Measurements from ENCODE around the gene OR5H6.
"Not testable (repeated sequence)": the region's sequence is repeated elsewhere in the genome, so short reads cannot be mapped to it uniquely, and the experiment has no call there.

Gene OR5H6

DNA sequence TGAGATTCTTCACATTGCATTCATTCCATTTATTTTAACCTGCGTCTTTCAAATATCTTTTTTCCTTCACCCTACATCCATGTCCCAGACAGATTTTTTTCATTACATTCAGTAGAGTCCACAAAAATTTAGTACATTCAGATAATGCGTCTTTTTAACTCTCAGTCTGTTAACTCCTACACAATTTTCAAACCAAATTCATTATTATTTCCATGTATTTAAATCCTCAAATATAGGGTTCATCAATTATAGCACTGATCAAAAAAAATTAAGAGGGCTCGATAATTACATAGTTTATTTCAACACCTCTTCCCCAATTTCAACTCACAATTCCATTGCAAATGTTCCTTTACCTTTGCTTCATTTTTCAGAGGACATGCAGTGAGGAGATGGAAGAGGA, at the start of gene OR5H6:
OR5H6 (plus strand) TSS at position 301 of the 400 bp plus-strand sequence; CDS start at position 390, 89 bp downstream.
- no peak for DNase-seq (ENCODE audit: low spot score)

DNA sequence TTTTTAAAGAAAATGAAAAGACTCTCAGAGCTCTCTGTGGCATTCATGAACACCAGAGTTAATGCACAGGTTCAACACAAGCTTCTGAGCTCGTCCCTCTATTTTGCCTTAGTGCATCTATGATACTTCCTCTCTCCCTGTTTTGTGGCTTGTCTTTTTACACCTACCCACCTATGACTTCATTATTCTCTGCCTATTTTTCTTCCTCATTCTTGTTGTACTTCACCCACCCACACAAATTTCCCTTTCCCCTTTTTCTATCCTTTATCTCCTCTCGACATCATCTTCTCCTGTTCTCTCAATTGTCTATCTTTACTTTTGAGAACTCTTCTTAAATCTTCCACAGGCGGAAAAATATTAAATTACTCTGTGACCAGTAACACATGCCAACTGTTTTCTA, 49.0 kb upstream of the OR5H6 start:
- DNase-seq (ENCODE audit: low spot score): no peak

DNA sequence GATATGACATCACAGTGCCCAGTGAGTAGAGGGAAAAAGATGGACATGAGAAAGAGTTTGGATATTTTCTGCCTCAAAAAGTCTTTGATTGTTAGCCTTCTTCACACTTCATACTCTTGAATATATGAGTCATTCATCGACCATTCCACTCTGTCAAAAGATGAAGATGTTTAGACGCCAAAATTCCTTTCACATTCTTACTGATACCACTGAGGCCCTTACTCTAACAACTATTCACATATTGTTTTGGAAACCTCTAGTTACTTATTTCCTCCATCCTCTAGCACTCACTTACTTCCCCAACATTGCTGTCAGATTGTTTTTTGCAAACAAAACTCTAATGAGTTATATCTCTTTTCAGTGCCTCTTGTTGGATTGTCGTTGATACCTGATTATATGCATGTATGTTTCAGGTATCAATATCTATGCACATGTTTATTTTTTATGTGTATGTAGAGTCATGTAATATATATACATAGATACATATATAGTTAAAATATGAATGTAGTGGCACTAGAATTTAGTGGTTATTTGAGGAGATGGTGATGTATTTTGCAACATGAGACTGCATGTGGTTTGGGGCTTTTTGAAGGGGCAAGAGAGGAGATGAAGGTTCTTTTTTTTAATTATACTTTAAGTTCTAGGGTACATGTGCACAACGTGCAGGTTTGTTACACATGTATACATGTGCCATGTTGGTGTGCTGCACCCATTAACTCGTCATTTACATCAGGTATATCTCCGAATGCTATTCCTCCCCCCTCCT, 40.0 kb upstream of the OR5H6 start:
- no peak for DNase-seq (ENCODE audit: low spot score)

- no peak for DNase-seq (ENCODE audit: low spot score)
These were observed 31.6 kb upstream of the OR5H6 start for GRCh38 chr3:98232489-98232888.

- DNase-seq (ENCODE audit: low spot score): no peak
These were observed 30.6 kb upstream of the OR5H6 start for GRCh38 chr3:98233468-98233867.

GRCh38 chr3:98240131-98240530, 23.9 kb upstream of the OR5H6 start:
- no peak for DNase-seq (ENCODE audit: low spot score)

DNA sequence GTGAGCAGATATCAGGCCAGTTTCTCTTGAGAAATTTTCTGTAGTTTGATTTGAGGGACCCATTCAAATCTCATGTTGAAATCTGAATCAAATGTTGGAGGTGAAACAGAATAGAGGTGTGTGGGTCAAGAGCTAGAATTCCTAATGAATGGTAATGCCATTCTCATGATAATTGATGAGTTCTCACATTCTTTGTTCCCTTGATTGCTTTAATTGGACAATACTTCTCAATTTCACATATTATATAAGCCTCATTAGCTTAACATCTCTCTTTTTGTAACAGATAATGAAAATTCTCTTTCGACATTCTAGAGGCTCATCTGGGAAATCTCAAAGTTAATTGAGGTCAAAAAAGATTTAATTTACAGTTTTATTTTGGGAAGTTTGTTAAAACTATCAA, 21.9 kb upstream of the OR5H6 start:
- no peak for DNase-seq (ENCODE audit: low spot score)

DNA sequence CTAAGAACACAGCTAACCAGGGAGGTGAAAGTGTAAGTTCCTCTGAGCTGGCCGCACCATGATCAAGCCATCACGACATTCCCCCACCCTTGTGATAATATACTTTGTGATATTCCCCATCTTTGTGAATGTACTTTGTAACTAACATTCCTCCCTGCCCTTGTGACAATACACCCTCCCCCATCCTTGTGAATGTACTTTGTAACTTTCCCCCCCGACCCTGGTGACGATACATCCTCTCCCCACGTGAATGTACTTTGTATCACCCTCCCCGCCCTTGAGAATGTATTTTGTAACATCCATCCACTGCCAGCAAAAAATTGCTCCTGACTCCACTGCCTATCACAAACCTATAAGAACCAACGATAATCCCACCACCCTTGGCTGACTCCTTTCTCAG, 20.2 kb upstream of the OR5H6 start:
- no peak for DNase-seq (ENCODE audit: low spot score)

DNA sequence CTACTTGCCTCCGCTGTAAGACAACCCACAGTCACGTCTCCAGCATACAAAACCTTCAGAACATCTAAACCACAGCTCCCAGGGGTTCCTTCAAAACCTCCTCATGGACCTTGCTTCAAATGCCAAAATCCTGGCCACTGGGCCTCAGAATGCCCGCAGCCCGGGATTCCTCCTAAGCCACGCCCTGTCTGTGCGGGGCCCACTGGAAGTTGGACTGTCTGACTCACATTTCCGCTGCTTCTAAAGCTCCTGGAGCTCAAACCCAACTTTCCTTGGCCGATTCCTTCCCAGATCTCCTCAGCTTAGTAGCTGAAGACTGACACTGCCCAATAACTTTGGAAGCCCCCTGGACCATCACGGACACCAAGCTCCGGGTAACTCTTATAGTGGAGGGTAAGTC, 17.9 kb upstream of the OR5H6 start:
- no peak for DNase-seq (ENCODE audit: low spot score)

- DNase-seq (ENCODE audit: low spot score): not testable (repeated sequence)
These were observed 8.0 kb upstream of the OR5H6 start for GRCh38 chr3:98256026-98256425.

DNA sequence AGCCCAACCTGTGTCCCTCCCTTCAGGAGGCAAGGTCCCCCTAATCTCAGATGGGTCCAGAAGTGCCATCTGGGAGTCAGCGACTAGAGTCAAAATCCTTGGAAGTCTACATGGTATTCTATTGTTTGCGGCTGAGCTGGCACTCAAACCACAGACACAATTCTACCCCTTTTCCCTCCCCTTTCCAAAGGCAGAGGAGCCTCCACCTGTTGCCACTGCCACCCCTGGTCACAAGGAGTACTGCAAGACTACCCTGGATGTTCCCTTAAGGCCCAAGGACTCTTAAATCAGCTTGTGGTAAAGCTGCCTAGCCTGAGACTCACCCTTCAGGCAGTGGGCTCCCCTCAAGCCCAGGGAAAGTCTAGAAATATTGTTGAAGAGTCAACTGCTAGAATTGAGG, 4.3 kb upstream of the OR5H6 start:
- DNase-seq (ENCODE audit: low spot score): no peak

DNA sequence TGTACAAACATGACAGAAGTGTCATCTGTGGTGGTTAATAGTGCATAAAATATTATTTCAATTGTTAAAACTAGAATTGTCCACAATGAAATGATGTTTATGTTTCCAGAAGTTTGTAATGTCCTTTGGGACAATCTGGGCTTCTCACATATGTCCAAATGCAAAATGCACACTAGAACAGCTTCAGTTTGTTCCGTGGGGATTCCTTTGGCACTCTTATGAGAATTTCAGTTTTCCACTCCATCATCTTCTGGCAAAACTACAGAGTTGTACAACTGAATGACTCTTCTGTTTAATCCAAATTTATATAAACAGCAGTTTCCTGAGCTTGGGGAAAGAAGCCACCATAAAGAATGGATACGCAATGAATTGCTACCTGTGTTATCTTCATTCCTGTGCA, 2.0 kb upstream of the OR5H6 start:
- DNase-seq (ENCODE audit: low spot score): no peak

DNA sequence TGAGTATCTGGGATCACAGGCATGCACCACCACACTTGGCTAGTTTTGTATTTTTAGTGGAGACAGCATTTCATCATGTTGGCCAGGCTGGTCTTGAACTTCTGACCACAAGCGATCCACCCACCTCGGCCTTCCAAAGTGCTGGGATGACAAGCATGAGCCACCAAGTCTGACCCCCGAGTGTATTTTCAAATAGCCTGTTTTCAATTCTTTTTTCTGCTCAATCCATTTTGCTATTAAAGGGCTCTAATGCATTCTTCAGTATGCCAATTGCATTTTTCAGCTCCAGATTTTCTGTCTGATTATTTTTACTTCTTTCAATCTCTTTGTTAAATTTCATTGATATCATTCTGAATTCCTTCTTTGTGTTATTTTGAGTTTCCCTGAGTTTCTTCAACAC, 5.8 kb downstream of the OR5H6 start:
- no peak for DNase-seq (ENCODE audit: low spot score)

- no peak for DNase-seq (ENCODE audit: low spot score)
These were observed 8.1 kb downstream of the OR5H6 start for GRCh38 chr3:98272126-98272525.

DNA sequence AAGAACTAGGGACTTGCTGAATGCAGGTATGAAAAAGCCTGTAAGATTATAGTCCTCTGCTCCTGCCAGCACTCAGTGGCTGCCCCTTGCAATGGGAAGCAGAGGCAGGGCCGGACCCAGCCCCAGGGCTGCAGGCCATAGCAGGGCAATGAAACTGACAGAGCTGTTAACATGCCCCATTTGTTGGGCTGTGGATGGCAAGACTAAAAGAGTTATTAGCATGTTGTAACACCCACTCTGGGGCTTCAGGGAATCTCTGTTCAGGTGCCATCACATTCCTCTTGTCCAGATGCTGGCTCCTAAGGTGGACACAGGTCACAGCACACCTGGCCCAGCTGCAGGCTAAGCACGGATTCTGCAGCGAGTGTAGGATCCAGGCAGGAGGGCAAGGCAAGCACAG, 10.9 kb downstream of the OR5H6 start:
- no peak for DNase-seq (ENCODE audit: low spot score)

- no peak for DNase-seq (ENCODE audit: low spot score)
These were observed 18.2 kb downstream of the OR5H6 start, which contains the start of gene OR5H2 for GRCh38 chr3:98282205-98282604. TSS of gene OR5H2 (plus strand) at chr3:98282505. CDS start at chr3:98282903, 398 bp downstream.

DNA sequence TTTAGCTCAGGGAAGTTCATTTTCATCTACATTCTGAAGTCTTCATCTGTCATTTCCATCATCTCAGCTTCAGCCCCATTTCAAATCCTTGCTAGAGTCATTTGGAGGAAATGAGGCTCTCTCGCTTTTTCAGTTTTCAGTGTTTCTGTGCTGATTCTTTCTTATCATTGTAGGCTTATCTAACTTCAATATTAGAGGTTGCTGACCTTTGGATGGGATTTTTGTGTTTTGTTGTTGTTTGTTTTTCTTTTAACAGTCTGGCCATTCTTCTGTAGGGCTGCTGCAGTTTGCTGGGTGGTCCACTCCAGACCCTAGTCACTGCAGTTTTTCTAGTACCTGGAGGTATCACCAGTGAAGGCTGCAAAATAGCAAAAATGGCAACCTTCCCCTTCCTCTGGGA, 26.9 kb downstream of the OR5H6 start:
- DNase-seq (ENCODE audit: low spot score): no peak

GRCh38 chr3:98291332-98291957, 27.4 kb downstream of the OR5H6 start:
- DNase-seq (ENCODE audit: low spot score): no peak
